ENCODE results near the gene HECTD1. TPM values are rescaled to one million over a fixed set of nuclear protein-coding genes. Genes with fewer than 3 reads are reported as not detected.
"Not testable (repeated sequence)": the region's sequence is repeated elsewhere in the genome, so short reads cannot be mapped to it uniquely, and the experiment has no call there.

The HECTD1 gene
- total and polyA plus RNA-seq, 3 experiments from 2014 or later, result 33.6 to 112 (median 101) TPM

DNA sequence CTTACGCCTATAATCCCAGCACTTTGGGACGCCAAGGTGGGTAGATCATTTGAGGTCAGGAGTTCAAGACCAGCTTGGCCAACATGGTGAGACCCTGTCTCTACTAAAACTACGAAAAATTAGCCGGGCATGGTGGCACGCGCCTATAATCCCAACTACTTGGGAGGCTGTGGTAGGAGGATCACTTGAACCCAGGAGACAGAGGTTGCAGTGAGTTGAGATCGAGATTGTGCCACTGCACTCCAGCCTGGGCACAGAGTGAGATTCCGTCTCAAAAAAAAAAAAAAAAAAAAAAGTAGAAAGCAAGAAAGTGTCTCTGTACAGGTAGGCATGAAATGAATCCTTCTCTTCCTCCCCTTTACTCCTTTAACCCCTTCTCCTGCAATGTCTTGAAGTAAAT lies 111.8 kb downstream of the HECTD1 start:
- H3K27me3 ChIP-seq (ENCODE audit: insufficient read depth, low read length, poor library complexity, severe bottlenecking); CTCF ChIA-PET; H3K27ac ChIP-seq (ENCODE audit: low read depth, low read length); H3K4me1 Mint-ChIP-seq; H3K27me3 Mint-ChIP-seq; DNase-seq; H3K9me3 Mint-ChIP-seq; H3K4me3 ChIP-seq (ENCODE audit: low read length); H3K4me3 Mint-ChIP-seq; H3K36me3 ChIP-seq (ENCODE audit: insufficient read depth, low read length); H3K4me1 ChIP-seq (ENCODE audit: insufficient read depth, low read length); H3K9me3 ChIP-seq (ENCODE audit: low read length); POLR2A ChIA-PET: not testable (repeated sequence)
- Mint-ChIP-seq H3K27ac (peak overlapping the region in 2 of 8 donors; percentile 25 to 59), H3K36me3 (peaks cover 0 to 37% (median 11%) of the 10 kb centered on the region in 3 donors)

DNA sequence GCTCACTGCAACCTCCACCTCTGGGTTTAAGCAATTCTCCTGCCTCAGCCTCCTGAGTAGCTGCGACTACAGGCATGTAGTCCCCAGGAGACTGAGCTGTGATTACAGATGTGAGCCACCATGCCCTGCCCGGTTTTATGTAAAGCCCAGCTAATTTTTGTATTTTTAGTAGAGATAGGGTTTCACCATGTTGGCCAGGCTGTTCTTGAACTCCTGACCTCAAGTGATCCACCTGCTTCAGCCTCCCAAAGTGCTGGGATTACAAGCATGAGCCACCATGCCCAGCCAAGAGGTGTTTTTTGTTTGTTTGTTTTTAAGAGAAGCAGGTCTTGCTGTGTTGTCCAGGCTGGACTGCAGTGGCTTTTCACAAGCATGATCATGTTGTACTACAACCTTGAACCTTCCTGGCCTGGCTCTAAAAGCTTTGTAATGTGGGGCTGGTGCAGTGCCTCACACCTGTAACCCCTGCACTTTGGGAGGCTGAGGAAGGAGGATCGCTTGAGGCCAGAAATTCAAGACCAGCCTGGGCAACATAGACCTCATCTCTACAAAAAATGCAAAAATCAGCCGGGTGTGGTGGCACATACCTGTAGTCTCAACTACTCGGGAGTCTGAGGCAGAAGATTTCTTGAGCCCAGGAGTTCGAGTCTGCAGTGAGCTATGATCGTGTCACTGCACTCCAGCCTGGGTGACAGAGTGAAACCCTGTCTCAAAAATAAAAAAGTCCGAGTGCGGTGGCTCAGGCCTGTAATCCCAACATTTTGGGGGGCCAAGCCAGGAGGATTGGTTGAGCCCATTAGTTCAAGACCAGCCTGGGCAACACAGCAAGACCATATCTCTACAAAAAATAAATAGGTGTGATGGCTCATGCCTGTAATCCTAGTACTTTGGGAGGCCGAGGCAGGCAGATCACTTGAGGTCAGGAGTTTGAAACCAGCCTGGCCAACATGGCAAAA lies 113.4 kb downstream of the HECTD1 start:
- DNase-seq; H3K27ac Mint-ChIP-seq; H3K4me1 Mint-ChIP-seq; H3K4me3 Mint-ChIP-seq; CTCF ChIA-PET; H3K27me3 Mint-ChIP-seq; H3K4me3 ChIP-seq (ENCODE audit: low read length); POLR2A ChIA-PET; H3K9me3 Mint-ChIP-seq; H3K27me3 ChIP-seq (ENCODE audit: insufficient read depth, low read length, poor library complexity, severe bottlenecking); H3K9me3 ChIP-seq (ENCODE audit: low read length); H3K36me3 ChIP-seq (ENCODE audit: insufficient read depth, low read length); H3K4me1 ChIP-seq (ENCODE audit: insufficient read depth, low read length); H3K27ac ChIP-seq (ENCODE audit: low read depth, low read length): not testable (repeated sequence)
- H3K36me3 Mint-ChIP-seq, result peaks cover 0 to 21% (median 8%) of the 10 kb centered on the region in 3 donors

DNA sequence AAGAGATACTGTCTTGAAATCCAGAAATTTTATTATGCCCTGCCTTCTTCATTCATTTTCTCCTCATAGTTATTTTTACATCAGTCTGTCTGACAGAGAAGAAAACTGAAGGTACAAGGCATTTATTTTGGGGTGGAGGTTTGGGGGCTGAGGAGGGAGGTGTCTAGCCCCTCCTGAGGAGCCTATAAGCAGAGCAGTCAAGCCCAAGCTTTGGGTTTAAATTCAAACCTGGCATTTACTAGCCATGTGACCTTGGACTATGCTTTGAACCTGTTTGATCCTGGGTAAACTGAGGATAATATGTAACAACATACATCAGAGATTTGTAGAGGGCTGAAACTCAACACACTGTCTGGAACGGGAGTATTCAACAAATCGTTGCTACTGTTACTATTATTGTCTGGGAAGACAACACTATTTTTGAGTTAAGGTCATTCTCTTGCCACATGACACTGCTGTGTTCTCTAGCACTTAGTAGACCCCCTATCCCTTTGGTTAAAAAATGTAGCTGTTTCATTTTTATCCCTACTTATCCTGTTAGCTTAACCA lies 115.4 kb downstream of the HECTD1 start:
- Mint-ChIP-seq H3K4me1 (no peaks in the 10 kb centered on the region), H3K27ac (peak overlapping the region in 2 of 8 donors; percentile 39 to 84), H3K9me3 (no peaks in the 10 kb centered on the region), H3K36me3 (peaks cover 0 to 5% (median 5%) of the 10 kb centered on the region in 3 donors), H3K27me3 (no peaks in the 10 kb centered on the region), H3K4me3 (no peak overlapping the region)
- no peaks in the 10 kb centered on the region for H3K36me3 ChIP-seq (ENCODE audit: insufficient read depth, low read length)
- H3K4me1 ChIP-seq (ENCODE audit: insufficient read depth, low read length), result no peaks in the 10 kb centered on the region
- H3K27me3 ChIP-seq (ENCODE audit: insufficient read depth, low read length, poor library complexity, severe bottlenecking), result no peaks in the 10 kb centered on the region
- ChIA-PET POLR2A (no interaction called here), CTCF (no interaction called here)
- H3K27ac ChIP-seq (ENCODE audit: low read depth, low read length), result no peak overlapping the region
- H3K4me3 ChIP-seq (ENCODE audit: low read length), result no peak overlapping the region
- DNase-seq, result no peak
- no peaks in the 10 kb centered on the region for H3K9me3 ChIP-seq (ENCODE audit: low read length)

DNA sequence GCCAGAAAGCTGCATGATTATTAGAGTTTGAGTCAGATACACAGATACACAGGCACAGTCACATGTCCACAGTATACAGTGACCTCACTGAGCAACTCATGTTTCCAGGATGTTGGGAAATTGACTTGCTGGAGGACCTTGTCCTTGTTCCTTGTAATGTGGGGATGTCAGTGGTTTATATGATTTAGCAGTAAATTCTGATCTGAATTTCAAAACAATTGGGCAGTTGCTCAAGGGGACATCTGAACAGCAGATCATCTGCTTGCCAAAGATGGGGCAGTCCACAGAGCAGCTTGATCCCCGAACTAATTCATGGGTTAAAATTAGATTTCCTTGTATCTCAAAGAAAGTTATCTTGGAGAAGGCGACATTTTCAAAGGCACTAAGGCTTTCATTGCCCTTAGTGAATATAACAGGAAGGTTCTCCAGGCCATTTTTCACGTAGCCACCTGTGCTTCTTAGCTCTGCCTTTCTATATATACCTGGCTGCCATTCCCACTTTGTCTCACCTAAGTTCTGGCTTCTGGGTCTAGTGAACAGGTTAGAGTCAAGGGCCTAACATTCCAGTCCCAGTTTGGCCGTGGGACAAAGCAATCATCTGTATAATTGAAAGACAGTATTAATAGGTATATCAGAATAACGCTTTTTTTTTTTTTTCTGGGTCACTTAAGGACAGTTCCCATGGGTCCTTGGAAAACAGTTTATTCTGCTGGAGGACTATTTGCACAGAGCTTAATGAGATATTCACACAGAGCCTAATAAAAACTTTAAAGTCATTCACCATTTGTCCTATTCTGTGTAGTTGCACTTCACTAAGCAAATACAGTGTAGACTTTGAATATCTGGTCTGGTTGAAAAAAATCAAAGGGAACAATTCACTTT lies 116.5 kb downstream of the HECTD1 start:
- Histone ChIP-seq H3K4me3 (ENCODE audit: low read length) (no peak overlapping the region), H3K9me3 (ENCODE audit: low read length) (no peaks in the 10 kb centered on the region), H3K27me3 (ENCODE audit: insufficient read depth, low read length, poor library complexity, severe bottlenecking) (no peaks in the 10 kb centered on the region), H3K27ac (ENCODE audit: low read depth, low read length) (no peak overlapping the region), H3K36me3 (ENCODE audit: insufficient read depth, low read length) (no peaks in the 10 kb centered on the region), H3K4me1 (ENCODE audit: insufficient read depth, low read length) (no peaks in the 10 kb centered on the region)
- Mint-ChIP-seq H3K36me3 (peaks cover 0 to 4% (median 3%) of the 10 kb centered on the region in 3 donors), H3K27me3 (no peaks in the 10 kb centered on the region), H3K27ac (peak overlapping the region in 2 of 8 donors; percentile 39 to 52), H3K4me3 (no peak overlapping the region), H3K4me1 (no peaks in the 10 kb centered on the region), H3K9me3 (no peaks in the 10 kb centered on the region)
- no peak for DNase-seq
- CTCF ChIA-PET, result interaction anchor here (1.3 kb wide), 1 partner anchor 17 kb away, joined by 5 read pairs; no protein-coding TSS in a partner anchor
- POLR2A ChIA-PET, result no interaction called here

DNA sequence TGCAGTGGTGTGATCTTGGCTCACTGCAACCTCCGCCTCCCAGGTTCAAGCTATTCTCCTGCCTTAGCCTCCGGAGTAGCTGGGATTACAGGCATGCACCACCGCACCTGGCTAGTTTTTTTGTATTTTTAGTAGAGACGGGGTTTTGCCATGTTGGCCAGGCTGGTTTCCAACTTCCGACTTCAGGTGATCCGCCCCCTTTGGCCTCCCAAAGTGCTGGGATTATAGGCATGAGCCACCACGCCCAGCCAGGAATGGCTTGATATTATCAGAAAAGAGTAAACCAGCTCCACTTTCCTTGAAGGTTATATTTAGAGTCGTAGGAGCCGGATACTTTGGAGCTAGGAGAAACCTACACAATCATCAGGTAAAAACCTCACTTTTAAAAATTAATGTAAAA lies 121.1 kb downstream of the HECTD1 start:
- peaks cover 0 to 24% (median 10%) of the 10 kb centered on the region in 3 donors for H3K36me3 Mint-ChIP-seq
- DNase-seq; H3K4me3 Mint-ChIP-seq; H3K4me3 ChIP-seq (ENCODE audit: low read length); H3K4me1 ChIP-seq (ENCODE audit: insufficient read depth, low read length); H3K27ac Mint-ChIP-seq; POLR2A ChIA-PET; H3K4me1 Mint-ChIP-seq; H3K9me3 Mint-ChIP-seq; H3K9me3 ChIP-seq (ENCODE audit: low read length); H3K36me3 ChIP-seq (ENCODE audit: insufficient read depth, low read length); H3K27me3 ChIP-seq (ENCODE audit: insufficient read depth, low read length, poor library complexity, severe bottlenecking); H3K27ac ChIP-seq (ENCODE audit: low read depth, low read length); H3K27me3 Mint-ChIP-seq: not testable (repeated sequence)
- CTCF ChIA-PET, result interaction anchor here (1.6 kb wide), 1 partner anchor 105 kb away, joined by 4 read pairs; no protein-coding TSS in a partner anchor

DNA sequence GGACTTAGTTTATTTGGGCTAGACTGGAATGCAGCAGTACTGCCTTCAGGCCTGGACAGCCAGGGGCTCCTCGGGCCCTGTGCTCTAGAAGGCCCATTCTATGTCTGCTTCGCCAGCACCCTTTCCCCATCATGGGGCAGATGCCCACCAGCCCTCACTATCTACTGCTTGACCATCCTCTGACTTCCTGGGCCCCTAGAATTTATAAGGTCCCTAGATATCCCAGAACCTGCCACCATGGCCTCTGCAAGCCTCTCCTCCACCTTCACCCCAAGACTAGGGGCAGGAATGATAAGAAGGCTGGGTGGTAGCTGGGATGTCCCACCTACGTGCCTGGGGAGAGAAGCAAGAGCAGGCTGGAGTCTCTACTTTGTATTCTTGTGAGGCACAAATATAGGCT lies 122.6 kb downstream of the HECTD1 start:
- POLR2A ChIA-PET, result no interaction called here
- peaks cover 0 to 38% (median 10%) of the 10 kb centered on the region in 3 donors for H3K36me3 Mint-ChIP-seq
- no peak overlapping the region for H3K4me3 ChIP-seq (ENCODE audit: low read length)
- H3K27ac ChIP-seq (ENCODE audit: low read depth, low read length), result no peak overlapping the region
- no peaks in the 10 kb centered on the region for H3K36me3 ChIP-seq (ENCODE audit: insufficient read depth, low read length)
- no peak for DNase-seq
- H3K9me3 ChIP-seq (ENCODE audit: low read length), result no peaks in the 10 kb centered on the region
- no peaks in the 10 kb centered on the region for H3K27me3 ChIP-seq (ENCODE audit: insufficient read depth, low read length, poor library complexity, severe bottlenecking)
- H3K9me3 Mint-ChIP-seq, result no peaks in the 10 kb centered on the region
- H3K4me3 Mint-ChIP-seq, result no peak overlapping the region
- CTCF ChIA-PET, result interaction anchor here (1.1 to 1.6 kb wide), 2 partner anchors 59 to 104 kb away, joined by 3 to 4 read pairs; partner anchors contain the start of gene STRN3
- no peaks in the 10 kb centered on the region for H3K4me1 ChIP-seq (ENCODE audit: insufficient read depth, low read length)
- H3K27ac Mint-ChIP-seq, result no peak overlapping the region
- no peaks in the 10 kb centered on the region for H3K27me3 Mint-ChIP-seq
- no peaks in the 10 kb centered on the region for H3K4me1 Mint-ChIP-seq

DNA sequence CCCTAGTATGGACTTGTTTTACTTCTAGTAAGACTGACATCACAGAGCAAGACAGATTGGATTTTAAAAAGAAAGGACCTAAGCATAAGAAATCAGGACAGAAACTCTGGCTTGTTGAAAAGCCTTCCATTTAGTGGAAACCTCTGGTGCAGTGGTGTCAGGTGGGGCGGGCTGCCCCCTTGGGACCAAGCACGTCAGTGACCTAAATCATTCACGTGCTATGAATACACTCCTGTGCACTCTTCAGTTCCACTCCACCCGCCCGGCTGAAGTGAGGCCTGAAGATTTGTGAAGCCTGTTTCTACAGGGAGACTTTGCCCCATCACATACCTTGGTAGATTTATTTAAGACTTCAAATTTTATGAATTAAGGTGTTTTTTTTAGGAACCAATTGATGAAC lies 123.2 kb downstream of the HECTD1 start:
- no peak overlapping the region for H3K27ac Mint-ChIP-seq
- Histone ChIP-seq H3K4me1 (ENCODE audit: insufficient read depth, low read length) (no peaks in the 10 kb centered on the region), H3K36me3 (ENCODE audit: insufficient read depth, low read length) (no peaks in the 10 kb centered on the region), H3K9me3 (ENCODE audit: low read length) (no peaks in the 10 kb centered on the region), H3K4me3 (ENCODE audit: low read length) (no peak overlapping the region), H3K27me3 (ENCODE audit: insufficient read depth, low read length, poor library complexity, severe bottlenecking) (no peaks in the 10 kb centered on the region), H3K27ac (ENCODE audit: low read depth, low read length) (no peak overlapping the region)
- no peaks in the 10 kb centered on the region for H3K4me1 Mint-ChIP-seq
- DNase-seq, result no peak
- no peaks in the 10 kb centered on the region for H3K27me3 Mint-ChIP-seq
- H3K36me3 Mint-ChIP-seq, result peaks cover 0 to 39% (median 10%) of the 10 kb centered on the region in 3 donors
- H3K9me3 Mint-ChIP-seq, result no peaks in the 10 kb centered on the region
- no peak overlapping the region for H3K4me3 Mint-ChIP-seq
- ChIA-PET POLR2A (no interaction called here), CTCF (no interaction called here)

DNA sequence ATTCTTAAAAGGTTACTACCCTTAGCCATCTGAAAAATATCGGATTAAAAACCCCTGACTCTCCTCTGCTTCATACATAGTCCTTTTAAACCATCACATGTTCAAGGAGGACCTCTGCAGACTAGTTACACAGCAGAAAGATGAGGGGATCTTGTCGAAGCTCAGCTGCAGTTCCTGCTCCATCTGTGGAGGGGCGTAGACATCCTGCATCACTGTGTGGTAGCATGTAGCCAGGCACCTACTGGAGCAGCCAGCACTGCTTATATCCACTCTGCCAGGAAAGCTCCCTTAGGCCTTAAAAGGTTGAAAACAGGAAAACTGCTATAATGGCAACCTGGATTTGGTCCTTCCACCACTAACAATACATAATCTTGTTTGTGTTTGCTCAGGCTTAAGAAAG lies 123.8 kb downstream of the HECTD1 start:
- Histone ChIP-seq H3K9me3 (ENCODE audit: low read length) (no peaks in the 10 kb centered on the region), H3K4me3 (ENCODE audit: low read length) (no peak overlapping the region), H3K36me3 (ENCODE audit: insufficient read depth, low read length) (no peaks in the 10 kb centered on the region), H3K4me1 (ENCODE audit: insufficient read depth, low read length) (no peaks in the 10 kb centered on the region), H3K27ac (ENCODE audit: low read depth, low read length) (no peak overlapping the region), H3K27me3 (ENCODE audit: insufficient read depth, low read length, poor library complexity, severe bottlenecking) (no peaks in the 10 kb centered on the region)
- H3K27ac Mint-ChIP-seq, result no peak overlapping the region
- H3K9me3 Mint-ChIP-seq, result no peaks in the 10 kb centered on the region
- DNase-seq, result no peak
- ChIA-PET POLR2A (no interaction called here), CTCF (no interaction called here)
- H3K36me3 Mint-ChIP-seq, result peaks cover 0 to 43% (median 10%) of the 10 kb centered on the region in 3 donors
- H3K4me3 Mint-ChIP-seq, result no peak overlapping the region
- H3K27me3 Mint-ChIP-seq, result peaks cover 0 to 1% of the 10 kb centered on the region in 2 donors
- H3K4me1 Mint-ChIP-seq, result no peaks in the 10 kb centered on the region
